GM13976 (cell line): ENCODE data around the gene AGO3.
A peak's percentile ranks its signal among the peaks of the same experiment; 100 is the strongest.

Source experiments
- DNase-seq: peaks from one replicate; pipeline ENCODE4 v3.0.0; 2012; ENCODE audit warnings: low spot score
- CTCF ChIP-seq: IDR thresholded peaks from 2 replicates; pipeline ENCODE4 v1.5.1; 2012; ENCODE audit warnings: borderline replicate concordance, mild to moderate bottlenecking; ENCODE audit not compliant: insufficient read depth; ENCODE audit errors: extremely low read depth, missing control alignments, control extremely low read depth
- in situ Hi-C: fragments of 300-500 bp; cut with MboI; formaldehyde crosslinking; loops from one replicate; pipeline ENCODE4 v1.12.0; 2022; ENCODE audit warnings: low sequenced_read_pairs, mixed read lengths, inconsistent platforms; ENCODE audit not compliant: unreplicated experiment

AGO3 gene

GRCh38 chr1:36096500-36097432, 165.9 kb downstream of the AGO3 start:
- peak; percentile 37 for DNase-seq
- no peak for TF ChIP-seq CTCF
- in situ Hi-C loops = no loop called here

- in situ Hi-C loops = no loop called here
- no peak for TF ChIP-seq CTCF
- DNase-seq = no peak
These were observed 167.0 kb downstream of the AGO3 start for GRCh38 chr1:36097693-36098585.

- peak; percentile 32 for DNase-seq
- in situ Hi-C loops = no loop called here
- no peak for TF ChIP-seq CTCF
These were observed 167.9 kb downstream of the AGO3 start for GRCh38 chr1:36098650-36099365.

- in situ Hi-C loops = loop anchor here (10.0 kb wide), 1 partner anchor 85 kb away; no protein-coding TSS in a partner anchor
- TF ChIP-seq CTCF = peak; percentile 88
- DNase-seq = peak; percentile 90
These were observed 168.9 kb downstream of the AGO3 start for GRCh38 chr1:36099681-36100341.

GRCh38 chr1:36100376-36100775, 169.5 kb downstream of the AGO3 start:
- TF ChIP-seq CTCF = no peak
- in situ Hi-C loops = loop anchor here (10.0 kb wide), 1 partner anchor 84 kb away; no protein-coding TSS in a partner anchor
- no peak for DNase-seq
